ENCODE measurements around the gene ORAI3.

- TF ChIP-seq CTCF (IDR thresholded peaks at IDR 0.05): no peak
- TF ChIP-seq POLR2A (IDR thresholded peaks at IDR 0.05): no peak
- no peak for TF ChIP-seq EP300 (IDR thresholded peaks at IDR 0.05)
Measured at GRCh38 chr16:31003744-31004143, 54.9 kb downstream of the ORAI3 start.
